Coronary artery (tissue), 2 donors: ENCODE data around the gene NTM.

Source experiments
- DNase-seq: peaks from one replicate; pipeline ENCODE4 v3.0.0-alpha.2; 2017; ENCODE audit warnings: low spot score
- H3K27ac ChIP-seq, 2 donors: fragments of 200-600 bp; sonication (generic); one replicate each; pipeline ENCODE4 v1.5.1; 2016 to 2019
- H3K4me3 ChIP-seq: fragments of 200-600 bp; sonication (generic); 2 replicates; pipeline ENCODE4 v1.5.1; 2016; ENCODE audit warnings: mild to moderate bottlenecking, moderate library complexity
- CTCF ChIP-seq: fragments of 200-600 bp; sonication (generic); IDR thresholded peaks from one replicate; pipeline ENCODE4 v1.5.1; 2019; ENCODE audit warnings: antibody characterized with exemption

Gene NTM

GRCh38 chr11:131928992-131929391 is 558.6 kb downstream of the NTM start:
- no peak for DNase-seq
- no peak overlapping the region for H3K4me3 ChIP-seq
- H3K27ac ChIP-seq, result no peak overlapping the region
- TF ChIP-seq CTCF, result no peak

DNA sequence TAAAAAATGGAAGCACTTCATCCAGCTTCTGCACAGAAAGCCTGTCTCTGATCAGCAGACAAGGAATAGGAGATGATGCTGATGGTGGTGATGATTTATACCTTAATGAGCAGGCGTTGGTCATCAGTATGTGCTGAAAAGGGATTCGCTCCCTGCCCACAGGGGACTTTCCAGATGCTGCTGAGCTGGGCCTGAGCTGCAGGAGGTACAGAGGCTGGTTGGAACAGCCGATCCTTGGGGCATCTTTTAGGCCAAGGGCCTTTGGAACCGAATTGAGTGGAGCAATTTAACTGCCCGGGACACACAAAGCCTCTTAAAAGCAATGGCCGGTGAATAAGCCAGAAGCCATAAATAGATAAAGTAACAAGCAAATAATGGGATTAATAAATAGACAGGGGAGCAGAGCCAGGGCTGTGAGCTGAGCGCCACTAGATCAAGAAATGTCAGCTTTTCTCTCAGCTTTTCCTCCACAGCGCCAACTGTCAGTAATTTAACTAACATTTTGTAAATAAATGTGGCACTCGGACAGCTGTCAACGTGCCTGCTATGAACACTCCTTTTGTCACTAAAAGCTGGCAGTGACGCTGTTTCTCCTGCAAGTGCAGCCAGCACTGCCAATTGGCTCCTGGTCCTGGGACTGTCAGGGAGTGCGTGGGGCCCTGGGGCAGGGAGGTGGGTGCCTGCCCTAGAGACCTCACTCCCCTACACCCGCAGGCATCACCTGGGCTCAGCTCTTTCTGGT is 562.3 kb downstream of the NTM start:
- no peak overlapping the region for H3K27ac ChIP-seq
- no peak for TF ChIP-seq CTCF
- no peak overlapping the region for H3K4me3 ChIP-seq
- DNase-seq, result no peak

DNA sequence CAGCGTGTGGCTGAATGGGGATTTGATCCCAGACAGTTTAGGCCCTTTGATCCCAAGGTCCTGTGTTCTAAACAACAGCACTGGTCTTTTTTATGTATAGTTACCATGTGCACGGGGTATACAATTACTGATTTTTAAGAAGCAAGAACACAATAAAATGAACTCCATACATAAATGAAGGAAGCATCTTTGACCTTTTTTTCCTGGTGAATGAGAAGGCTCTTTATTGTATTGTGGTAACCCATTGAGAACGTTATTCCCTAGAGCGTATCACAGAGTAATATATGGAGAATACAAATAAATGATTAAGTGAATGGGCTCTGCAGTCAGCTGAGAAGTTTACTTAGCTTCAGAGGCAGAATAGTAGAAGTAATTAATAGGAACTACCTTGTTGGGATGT is 563.6 kb downstream of the NTM start:
- no peak for TF ChIP-seq CTCF

GRCh38 chr11:131938351-131938751 is 567.9 kb downstream of the NTM start:
- no peak overlapping the region for H3K4me3 ChIP-seq
- TF ChIP-seq CTCF, result no peak
- no peak for DNase-seq
- no peak overlapping the region for H3K27ac ChIP-seq

More for the DNA sequence above, 563.6 kb downstream of the NTM start:
- no peak overlapping the region for H3K27ac ChIP-seq
- no peak for DNase-seq
- H3K4me3 ChIP-seq, result no peak overlapping the region

DNA sequence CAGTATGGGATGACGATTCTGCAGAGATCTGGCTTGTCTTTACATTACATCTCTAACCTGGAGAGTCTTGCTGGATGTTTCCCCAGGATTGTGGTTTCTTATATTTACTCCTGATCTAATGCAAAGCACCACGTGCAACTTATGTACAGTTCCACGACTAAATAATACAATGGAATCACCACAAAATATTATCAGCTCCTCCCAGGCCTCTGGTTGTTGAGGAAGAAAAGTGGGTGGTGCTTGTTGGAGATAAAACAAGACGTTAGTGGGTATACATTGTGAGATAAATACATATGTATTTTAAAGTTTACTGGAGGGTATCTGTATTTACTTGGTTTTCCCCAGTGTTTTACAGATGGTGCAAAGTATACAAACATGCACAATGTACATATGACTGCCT is 569.7 kb downstream of the NTM start:
- Histone ChIP-seq H3K27ac (no peak overlapping the region), H3K4me3 (no peak overlapping the region)
- no peak for TF ChIP-seq CTCF
- DNase-seq, result no peak

DNA sequence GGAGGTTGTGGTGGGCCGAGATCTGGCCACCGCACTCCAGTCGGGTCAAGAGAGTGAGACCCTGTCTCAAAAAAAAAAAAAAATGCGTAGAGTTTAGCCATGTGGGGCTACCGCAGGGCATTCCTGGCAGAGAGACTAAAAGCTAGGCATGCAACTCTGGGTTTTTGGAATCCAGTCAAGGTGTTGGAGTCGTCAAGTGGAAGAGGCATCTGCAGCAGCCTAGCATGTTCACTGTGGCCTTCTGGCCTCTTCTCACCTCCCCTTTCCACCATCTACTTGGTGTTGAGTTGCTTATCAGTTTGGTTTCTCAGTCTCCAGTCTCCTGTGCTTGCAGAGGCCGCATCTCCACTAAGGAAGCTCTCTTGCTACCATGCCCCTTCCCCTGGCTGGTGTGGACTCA is 572.5 kb downstream of the NTM start:
- no peak for DNase-seq
- Histone ChIP-seq H3K27ac (no peak overlapping the region), H3K4me3 (no peak overlapping the region)
- no peak for TF ChIP-seq CTCF

- DNase-seq, result no peak
- H3K27ac ChIP-seq, result no peak overlapping the region
- no peak for TF ChIP-seq CTCF
- H3K4me3 ChIP-seq, result no peak overlapping the region
These were observed 572.9 kb downstream of the NTM start for GRCh38 chr11:131943295-131943694.
